HepG2 (cell line): ENCODE measurements around the gene LINGO1.

Source experiments
- SRY ChIP-seq: sonication (generic); formaldehyde crosslinking; IDR thresholded peaks from 2 replicates; pipeline ENCODE4 v1.8.0; 2022; ENCODE audit warnings: mild to moderate bottlenecking, missing genetic modification reagents
- ZNF530 ChIP-seq: sonication (generic); formaldehyde crosslinking; IDR thresholded peaks from 2 replicates; pipeline ENCODE4 v1.5.0; 2020; ENCODE audit warnings: low read depth, mild to moderate bottlenecking, missing genetic modification reagents

GRCh38 chr15:77622209-77622933 is 10.3 kb downstream of the LINGO1 start:
- TF ChIP-seq ZNF530 (CRISPR knock-in tag) = no peak
- TF ChIP-seq SRY (CRISPR knock-in tag) = no peak
